NCI-H345 (cell line): ENCODE data around the gene TAF4.
"Not testable (repeated sequence)": the region's sequence is repeated elsewhere in the genome, so short reads cannot be mapped to it uniquely, and the experiment has no call there.

Experiments
- DNase-seq: peaks from one replicate; lab custom pipeline; 2025; lab: John Stamatoyannopoulos, UW

The TAF4 gene

GRCh38 chr20:62055862-62056115, 9.9 kb downstream of the TAF4 start:
- DNase-seq = not testable (repeated sequence)

DNA sequence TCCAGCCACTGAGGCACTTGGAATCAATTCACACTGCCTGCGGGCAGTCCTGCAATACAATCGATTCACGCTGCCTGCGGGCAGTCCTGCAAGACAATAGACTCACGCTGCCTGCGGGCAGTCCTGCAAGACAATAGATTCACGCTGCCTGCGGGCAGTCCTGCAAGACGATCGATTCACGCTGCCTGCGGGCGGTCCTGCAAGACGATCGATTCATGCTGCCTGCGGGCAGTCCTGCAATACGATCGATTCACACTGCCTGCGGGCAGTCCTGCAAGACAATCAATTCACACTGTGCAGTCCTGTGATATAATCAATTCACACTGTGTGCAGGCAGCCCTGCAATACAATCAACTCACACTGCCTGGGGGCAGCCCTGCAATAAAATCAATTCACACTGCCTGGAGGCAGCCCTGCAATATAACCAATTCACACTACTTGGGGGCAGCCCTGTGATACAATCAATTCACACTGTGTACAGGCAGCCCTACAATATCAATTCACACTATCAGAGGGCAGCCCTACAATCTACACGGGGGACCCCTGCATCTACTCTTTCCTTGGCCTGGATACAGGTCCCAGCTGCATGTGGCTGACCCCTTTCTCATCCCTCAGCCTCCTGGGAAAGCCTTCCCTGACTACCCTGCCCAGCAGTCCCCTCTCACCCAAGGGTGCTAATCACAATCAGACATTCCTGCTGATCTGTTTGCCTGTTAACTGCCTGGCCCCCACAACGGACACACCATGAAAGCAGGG, 10.4 kb downstream of the TAF4 start:
- DNase-seq = no peak

DNA sequence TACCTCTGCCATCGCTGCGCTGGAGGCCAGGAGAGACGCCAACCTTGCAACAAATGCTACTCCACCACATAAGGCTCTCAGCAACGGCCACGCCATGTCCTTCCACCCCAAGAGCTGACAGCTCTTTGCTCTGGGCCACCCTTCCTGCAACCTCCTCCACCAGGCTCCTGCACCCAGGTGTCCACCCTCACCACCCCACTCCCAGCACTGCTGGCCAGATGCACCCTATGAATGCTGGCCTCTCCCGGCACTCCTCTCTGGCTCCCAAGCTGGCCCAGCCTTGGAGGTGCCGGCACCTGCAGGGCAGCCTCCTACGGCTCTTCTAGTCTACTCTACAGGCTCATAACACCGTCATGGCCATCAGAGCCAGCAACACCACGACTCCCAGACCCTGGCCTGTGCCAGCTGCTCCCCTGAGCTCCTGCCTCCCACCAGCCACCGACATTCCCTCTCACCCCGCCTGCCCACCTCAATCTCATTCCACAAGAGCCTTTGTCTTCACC, 11.2 kb downstream of the TAF4 start:
- no peak for DNase-seq

DNA sequence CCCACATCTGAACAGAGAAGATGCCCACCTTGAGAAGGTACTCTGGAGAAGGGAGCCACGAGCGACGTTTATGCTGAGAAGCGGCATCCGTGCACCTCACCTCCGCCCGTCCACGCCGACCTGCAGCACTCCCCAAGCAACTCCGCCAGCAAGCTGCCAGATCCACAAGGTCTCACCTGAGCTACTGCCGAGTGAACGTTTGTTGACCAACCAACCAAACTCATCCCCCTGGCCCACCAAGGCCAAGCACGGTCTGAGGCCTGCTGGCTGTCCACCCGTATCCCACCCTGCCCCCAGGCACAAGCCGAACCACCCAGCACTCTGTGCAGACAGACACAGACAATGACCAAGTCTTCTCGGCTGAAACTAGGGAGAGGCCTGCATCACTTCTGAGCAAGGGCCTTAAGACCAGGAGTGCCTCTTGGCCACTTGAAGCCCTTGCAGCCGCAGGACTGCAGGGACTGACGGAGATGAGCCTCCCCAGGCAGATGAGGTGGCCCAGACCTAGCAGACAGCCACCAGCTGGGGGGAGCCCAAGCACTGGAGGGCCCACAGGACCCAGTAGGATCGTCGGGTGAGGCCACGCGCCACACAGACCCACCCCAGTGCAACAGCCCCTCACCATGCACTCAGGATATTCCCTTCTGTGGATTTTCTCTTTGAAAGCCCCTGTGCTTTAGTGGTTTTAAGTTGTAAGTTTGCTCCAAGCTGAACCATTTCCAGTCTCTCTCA, 12.1 kb downstream of the TAF4 start:
- DNase-seq = no peak

DNA sequence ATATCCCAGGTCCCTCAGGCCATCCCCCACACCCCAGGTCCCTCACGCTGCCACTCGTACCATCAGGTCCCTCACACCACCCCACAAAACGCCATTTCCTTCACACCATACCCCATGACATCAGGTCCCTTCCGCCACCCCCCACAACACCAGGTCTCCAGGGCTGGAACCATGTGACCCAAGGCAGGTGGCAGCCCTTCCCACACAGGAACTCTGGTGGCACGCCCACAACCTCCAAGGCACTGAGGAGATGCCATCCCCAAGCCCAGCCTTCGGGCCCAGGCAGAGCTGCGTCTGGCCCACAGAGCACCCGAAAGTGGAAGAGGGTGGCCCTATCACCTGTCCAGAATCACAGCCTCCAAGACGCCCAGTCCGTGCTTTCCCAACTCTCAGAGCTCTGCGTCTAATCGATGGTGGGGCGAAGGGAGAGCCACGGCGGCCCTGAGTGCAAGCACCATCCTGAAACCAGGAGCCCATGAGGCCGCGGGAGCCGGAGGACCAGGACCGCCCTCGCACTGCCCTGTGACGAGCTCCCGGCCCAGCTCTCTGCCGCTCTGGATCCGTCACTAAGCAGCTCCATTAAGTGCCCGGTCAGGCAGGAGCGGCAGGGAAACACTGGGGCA, 12.7 kb downstream of the TAF4 start:
- DNase-seq = no peak

GRCh38 chr20:62052336-62052841, 13.3 kb downstream of the TAF4 start:
- no peak for DNase-seq

GRCh38 chr20:62051546-62052255, 14.0 kb downstream of the TAF4 start:
- no peak for DNase-seq

- no peak for DNase-seq
Measured at GRCh38 chr20:62051144-62051543, 14.5 kb downstream of the TAF4 start.

DNA sequence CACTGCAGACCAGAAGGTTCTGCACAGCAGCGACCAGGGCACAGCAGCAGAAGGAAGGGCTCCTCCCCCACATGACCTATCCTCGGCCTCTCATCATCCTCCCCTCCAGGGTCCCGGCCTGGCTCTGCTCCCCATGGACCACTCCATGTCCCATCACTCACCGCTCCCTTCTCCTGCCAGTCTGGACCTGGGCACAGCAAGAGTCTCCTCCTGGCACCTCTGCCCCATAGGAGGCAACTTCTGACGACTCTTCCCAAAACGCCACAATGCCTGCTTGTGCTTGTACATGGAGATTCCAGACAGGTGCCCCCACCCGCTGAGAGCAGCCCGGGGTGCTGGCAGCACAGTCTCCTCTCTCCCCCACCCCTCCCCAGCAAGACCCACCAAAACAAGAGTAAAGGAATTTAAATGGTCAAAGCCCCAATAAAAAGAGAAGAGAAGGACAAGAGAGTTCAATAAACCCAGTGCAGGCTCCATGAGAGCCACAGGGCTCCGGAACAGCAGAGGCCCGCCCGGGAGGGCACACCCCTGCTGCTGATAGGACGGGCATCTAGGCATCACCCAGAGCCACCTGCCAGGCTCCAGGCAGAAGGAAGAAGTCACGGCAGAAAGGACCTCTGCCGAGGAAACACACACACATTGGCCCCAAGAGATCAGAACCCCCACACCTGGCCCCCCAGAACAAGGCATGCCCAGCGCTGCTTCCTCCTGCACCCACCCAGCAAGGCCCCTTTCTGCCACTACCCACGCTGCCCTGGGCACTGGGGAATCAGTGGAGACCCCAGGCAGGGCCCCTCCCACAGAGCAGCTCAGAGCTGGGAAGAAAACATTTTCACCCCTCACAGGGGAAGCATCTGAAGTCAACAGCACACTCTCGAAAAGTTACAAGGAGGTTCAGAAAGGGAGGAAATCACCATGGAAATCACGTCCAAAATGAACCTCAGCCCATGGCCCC, 15.2 kb downstream of the TAF4 start:
- no peak for DNase-seq

GRCh38 chr20:62049342-62050165, 16.1 kb downstream of the TAF4 start:
- DNase-seq = no peak

DNA sequence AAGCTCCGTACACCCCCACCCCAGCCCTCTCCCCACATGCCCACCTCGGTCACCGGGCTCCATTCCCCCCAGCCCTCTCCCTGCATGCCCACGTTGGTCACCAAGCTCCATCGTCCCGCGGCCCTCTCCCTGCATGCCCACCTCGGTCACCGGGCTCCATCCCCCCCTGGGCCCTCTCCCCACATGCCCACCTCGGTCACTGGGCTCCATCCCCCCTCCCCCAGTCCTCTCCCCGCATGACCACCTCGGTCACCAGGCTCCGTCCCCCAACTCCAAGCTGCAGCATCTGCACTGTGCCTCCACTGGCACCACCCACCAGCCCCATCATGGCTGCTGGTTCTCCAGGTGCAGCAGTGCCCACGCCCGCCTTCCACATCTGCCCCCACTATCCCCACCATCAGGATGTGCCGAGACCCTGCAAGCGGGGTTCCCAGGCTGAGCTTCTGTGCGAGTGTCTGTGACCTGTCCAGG, 16.8 kb downstream of the TAF4 start:
- no peak for DNase-seq

DNA sequence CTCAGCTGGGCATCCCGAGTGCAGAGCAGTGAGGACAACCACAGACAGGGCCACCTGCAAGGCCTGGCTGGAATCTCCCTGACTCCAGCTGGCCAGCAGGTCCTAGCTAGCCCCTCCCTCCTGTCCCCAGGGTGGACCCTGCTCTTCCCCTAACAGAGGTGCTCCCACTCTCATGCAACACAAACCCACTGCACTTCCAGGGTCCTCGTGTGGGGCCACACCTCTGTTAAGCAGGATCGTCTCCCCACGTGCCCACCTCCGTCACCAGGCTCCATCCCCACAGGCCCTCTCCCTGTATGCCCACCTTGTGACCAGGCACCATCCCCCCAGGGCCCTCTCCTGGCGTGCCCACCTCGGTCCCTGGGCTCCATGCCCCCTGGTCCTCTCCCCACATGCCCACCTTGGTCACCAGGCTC, 17.3 kb downstream of the TAF4 start:
- DNase-seq = no peak

- DNase-seq = no peak
Measured at GRCh38 chr20:62047666-62048345, 17.9 kb downstream of the TAF4 start.

- no peak for DNase-seq
Measured at GRCh38 chr20:62046431-62046830, 19.2 kb downstream of the TAF4 start.

GRCh38 chr20:62045529-62046285, 20.0 kb downstream of the TAF4 start:
- DNase-seq = no peak

DNA sequence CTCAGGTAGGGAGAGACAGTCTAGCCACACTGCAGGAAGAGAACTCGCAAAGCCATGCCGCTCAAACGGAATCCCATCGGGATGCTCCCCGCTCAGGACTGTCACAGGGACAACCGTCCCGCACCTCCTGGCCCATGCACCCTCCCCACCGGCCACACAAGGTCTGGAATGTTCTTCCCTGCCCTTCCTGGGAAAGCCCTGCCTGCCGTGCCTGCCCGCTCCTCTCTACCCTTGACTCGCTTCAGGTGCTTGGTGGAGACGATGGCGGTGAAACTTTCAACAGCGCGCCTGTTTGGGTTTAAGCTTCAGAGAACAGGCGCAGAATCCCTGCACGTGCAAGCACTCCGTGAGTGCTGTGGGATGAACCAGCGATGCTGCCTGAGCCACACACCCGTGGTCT, 20.6 kb downstream of the TAF4 start:
- no peak for DNase-seq

- no peak for DNase-seq
Measured at GRCh38 chr20:62044631-62045030, 21.1 kb downstream of the TAF4 start.

DNA sequence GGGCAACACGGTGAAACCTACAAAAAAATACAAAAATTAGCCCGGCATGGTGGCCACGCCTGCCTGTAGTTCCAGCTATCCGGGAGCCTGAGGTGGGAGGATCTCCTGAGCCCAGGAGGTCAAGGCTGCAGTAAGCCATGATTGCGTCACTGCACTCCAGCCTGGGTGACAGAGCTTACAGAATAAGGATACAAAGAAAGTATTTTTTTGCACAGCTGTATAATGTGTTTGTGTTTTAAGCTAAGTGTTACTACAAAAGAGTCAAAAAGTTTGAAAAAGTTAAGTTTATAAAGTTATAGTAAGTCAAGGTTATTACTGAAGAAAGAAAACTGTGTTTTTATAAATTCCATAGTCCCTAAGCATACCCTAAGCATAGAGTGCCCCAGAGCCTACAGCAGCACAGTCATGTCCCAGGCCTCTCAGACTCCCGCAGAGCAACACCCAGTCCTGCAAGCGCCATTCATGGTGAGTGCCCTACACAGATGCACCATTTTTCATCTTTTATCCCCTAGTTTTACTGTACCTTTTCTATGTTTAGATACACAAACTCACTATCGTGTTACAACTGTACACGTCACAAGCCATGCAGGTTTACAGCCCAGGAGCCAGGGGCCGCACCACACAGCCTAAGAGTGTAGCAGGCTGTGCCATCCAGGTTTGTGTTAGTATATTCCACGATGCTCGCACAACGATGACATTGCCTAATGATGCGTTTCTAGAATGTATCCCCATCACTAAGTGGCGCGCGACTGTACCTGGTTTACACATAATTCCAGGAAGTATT, 22.4 kb downstream of the TAF4 start:
- DNase-seq = no peak
